Retinal pigment epithelial cell (primary cell): Measurements from ENCODE around the gene ARID1B.
A peak's percentile ranks its signal among the peaks of the same experiment; 100 is the strongest.

Experiments used
- DNase-seq: peaks from one replicate; pipeline ENCODE4 v3.0.0-alpha.2; 2010; ENCODE audit warnings: low read depth
- H3K4me3 ChIP-seq: 2 replicates; pipeline ENCODE4 v1.5.1; 2011; ENCODE audit warnings: mild to moderate bottlenecking, low read length, control low read depth, moderate library complexity
- TF ChIP-seq, protein P1 (sequence below): conservative IDR thresholded peaks from 2 replicates; pipeline ENCODE4 v1.5.1; 2011; ENCODE audit warnings: low read depth, low read length, control low read depth, inconsistent platforms

The ARID1B gene

DNA sequence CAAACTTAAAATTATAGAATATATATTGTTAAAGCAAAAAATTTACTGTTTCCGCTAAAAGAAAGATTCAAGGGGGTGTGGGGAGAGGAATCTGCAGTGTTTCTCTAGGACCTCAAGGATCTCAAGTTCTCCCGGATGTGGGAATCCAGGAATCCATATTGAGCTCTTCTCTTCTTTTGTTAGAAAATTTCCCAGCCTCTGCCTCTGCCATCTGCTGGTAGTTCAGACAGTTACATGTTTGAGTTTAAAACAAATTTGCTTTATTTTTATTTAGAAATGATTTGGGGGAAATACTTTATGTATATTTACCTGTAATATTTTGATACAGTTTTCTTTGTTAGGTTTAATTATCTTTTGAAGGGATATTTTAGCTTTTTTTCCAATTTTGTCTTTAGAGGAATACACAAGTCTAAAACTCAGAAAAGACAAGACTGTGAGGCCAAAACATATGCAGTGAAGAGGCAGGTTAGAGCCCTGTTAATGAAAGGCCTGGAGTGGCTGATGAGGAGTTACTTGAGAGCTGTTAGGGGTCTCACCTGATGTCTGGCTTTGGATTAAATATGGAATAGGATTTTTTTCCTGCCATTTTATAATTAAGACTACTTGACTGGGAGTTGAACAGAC lies 268.8 kb downstream of the ARID1B start:
- TF ChIP-seq, protein P1, sequence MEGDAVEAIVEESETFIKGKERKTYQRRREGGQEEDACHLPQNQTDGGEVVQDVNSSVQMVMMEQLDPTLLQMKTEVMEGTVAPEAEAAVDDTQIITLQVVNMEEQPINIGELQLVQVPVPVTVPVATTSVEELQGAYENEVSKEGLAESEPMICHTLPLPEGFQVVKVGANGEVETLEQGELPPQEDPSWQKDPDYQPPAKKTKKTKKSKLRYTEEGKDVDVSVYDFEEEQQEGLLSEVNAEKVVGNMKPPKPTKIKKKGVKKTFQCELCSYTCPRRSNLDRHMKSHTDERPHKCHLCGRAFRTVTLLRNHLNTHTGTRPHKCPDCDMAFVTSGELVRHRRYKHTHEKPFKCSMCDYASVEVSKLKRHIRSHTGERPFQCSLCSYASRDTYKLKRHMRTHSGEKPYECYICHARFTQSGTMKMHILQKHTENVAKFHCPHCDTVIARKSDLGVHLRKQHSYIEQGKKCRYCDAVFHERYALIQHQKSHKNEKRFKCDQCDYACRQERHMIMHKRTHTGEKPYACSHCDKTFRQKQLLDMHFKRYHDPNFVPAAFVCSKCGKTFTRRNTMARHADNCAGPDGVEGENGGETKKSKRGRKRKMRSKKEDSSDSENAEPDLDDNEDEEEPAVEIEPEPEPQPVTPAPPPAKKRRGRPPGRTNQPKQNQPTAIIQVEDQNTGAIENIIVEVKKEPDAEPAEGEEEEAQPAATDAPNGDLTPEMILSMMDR = peak; percentile 77
- DNase-seq = no peak

DNA sequence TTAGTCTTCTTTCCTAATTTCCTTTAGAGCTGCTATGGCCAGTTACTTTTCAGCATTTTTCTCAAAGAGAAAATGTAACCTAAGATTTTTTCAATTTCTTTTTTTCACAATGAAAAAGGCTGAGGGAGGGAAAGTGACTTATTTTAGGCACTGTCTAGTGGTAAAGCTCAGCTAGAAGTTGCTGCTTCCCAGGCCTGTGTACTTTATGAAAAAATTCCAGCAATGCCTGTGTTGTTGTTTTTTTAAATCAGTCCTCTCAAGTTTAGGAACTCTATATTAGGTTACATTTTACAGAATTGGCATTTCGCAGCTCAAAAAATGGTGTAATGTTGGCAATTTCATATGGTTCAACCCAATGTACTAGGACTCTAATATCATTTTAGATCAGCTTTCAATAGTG lies 269.6 kb downstream of the ARID1B start:
- H3K4me3 ChIP-seq = no peak overlapping the region
- no peak for DNase-seq
- TF ChIP-seq, protein P1 = no peak

More for the DNA sequence above, 268.8 kb downstream of the ARID1B start:
- H3K4me3 ChIP-seq = no peak overlapping the region

DNA sequence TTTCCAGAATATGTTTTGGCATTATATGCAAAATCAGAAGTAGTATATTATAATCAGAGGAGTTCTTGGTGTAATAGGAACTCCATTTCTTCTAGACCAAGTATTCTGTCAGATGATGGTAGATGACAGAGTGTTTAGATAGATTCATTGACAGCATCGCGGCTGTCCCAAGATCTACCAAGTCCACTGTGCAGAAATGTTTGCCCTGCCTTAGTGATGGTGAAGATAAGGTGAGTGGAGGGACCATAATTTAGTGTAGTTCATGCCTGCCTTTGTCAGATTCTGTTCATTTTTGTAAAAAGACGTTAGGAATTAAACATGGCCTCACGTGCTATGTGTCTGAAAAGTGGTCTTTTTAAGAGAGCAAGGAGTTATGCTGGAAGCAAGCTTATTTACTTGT lies 270.1 kb downstream of the ARID1B start:
- TF ChIP-seq, protein P1 = no peak
- DNase-seq = no peak

DNA sequence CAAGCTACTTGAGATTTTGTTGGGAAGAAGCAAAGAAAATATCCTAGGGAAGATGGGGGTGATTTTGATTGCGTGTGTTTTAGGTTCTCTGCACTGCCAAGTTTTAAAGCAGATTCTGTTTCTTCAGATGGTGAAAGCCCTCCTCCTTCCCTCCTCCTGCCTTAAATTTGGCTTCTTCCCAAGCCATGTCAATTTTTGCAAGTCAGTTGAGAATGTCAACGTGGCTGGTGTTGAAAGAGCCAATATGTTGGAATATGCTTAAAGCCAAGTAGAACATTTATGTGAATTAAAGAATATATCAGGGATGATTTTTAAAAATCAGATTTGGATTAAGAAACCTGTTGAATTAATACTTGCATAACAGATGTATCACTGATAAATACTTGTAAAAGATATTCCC lies 270.8 kb downstream of the ARID1B start:
- no peak overlapping the region for H3K4me3 ChIP-seq
- TF ChIP-seq, protein P1 = no peak
- DNase-seq = no peak

More for the DNA sequence above, 270.1 kb downstream of the ARID1B start:
- no peak overlapping the region for H3K4me3 ChIP-seq

DNA sequence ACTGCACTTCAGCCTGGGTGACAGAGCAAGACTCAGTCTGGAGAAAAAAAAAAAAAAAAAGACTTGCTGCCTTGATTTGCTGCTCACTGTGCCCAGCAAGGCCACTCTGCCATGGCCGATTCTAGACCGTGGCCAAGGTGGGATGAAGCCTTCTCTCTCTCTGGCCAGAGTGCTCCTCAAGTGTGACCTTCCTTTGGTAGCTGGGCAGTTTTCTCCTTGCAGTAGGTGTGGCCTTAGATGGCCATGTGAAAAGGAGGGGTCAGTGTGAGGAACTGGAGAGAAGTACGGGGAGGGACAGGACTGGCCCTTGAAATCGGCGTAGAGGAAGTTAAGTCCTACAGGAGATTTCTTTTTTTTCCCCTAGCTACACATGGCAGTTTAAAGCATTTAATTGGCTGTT lies 272.0 kb downstream of the ARID1B start:
- TF ChIP-seq, protein P1 = no peak
- DNase-seq = no peak
- no peak overlapping the region for H3K4me3 ChIP-seq

DNA sequence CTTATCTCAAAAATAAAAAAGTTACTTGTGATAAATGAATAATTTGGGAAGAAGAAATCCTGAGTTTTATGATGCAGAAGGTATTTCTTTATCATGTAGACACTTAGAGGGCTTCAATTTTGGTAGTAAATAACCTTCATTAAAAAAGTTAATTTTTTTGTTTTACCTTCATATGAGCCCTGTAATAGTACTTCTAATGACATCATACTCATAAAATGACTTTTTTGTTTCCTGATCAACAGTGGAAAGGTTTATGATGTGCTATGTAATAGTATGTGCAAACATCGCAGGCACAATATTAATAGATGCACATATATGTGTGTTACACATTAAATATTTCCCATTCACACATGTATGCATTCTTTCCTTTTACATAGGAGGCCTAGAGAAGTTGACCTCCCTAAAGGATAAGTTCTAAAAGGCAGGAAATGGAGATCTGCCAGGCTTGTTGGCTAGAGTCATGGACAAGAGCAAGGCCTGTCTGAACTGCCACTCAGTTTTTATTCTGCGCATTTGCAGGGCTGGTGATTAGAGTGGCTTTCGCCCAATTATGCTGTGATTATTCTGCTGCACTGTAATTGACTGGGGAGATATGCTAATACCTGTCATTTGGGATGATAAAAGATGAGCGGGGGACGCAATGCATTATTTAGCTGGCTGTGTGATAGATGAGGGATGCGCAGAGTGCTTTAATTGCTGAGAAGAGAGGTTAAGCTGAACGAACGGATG lies 273.5 kb downstream of the ARID1B start:
- TF ChIP-seq, protein P1 = no peak
- DNase-seq = no peak
- no peak overlapping the region for H3K4me3 ChIP-seq

DNA sequence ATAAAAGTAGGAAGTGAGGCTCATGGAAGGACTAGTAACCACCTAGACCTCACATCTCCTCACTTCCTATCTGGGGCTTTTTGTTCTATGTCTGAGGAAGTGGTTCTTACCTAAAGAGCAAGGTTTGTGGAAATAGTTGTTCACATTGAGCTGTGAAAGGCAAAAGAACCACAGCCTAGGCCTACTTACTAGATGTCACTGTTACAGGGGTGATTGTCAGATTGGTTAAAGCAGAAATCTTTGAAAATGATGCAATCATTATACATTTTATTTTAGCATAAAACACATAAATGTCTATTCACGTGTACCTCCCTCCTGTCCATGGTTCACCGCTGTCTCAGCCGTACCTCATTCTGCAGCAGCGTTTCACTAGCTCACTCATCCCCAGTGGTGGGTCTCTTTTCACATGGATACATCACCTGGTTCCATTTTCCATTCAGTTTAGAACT lies 277.4 kb downstream of the ARID1B start:
- TF ChIP-seq, protein P1 = no peak
- no peak overlapping the region for H3K4me3 ChIP-seq
- DNase-seq = no peak
